ENCODE results near the gene MYBL2.

DNA sequence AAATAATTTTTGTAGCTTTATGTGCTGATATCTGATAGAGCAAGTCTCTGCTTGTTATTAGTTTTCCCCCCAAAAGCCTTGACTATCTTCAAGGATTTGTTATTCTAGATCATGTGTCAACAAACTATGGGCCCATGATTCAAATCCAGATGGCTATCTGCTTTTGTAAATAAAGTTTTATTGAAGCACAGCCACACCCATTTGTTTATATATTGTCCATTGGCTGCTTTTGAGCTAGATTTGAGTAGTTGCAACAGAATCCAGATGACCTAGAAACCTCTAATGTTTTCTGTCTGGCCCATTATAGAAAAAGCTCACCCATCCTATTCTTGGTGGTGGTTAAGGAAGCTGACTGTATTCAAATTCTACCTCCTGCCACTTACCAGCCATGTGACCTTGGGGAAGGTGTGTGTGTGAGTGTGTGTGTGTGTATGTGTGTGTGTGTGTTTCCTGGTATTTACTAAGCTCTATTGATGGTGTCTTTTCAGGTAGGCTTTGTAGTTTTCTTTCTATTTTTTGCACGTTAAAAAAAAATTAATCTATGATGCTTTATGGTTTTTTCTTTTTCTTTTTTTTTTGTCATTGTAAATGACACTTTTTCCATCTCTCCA is 61.2 kb downstream of the MYBL2 start:
- TF ChIP-seq EZH2 (IDR thresholded peaks at IDR 0.05) (no peak), POLR2AphosphoS5 (IDR thresholded peaks at IDR 0.05; ENCODE audit: borderline replicate concordance, low read depth, low read length) (no peak), FOXP2 (optimal IDR thresholded peaks at IDR 0.05; ENCODE audit: control extremely low read depth, extremely low read length, insufficient read depth) (no peak)
